Measurements from ENCODE around the gene SPARCL1. TPM values are rescaled to one million over a fixed set of nuclear protein-coding genes. Genes with fewer than 3 reads are reported as not detected.

The SPARCL1 gene
- total RNA-seq, 2 experiments from 2014 or later = not detected

GRCh38 chr4:87498446-87498900 lies 30.7 kb downstream of the SPARCL1 start:
- H3K79me2 ChIP-seq (ENCODE audit: insufficient read depth, low read depth, low read length) = no peaks in the 10 kb centered on the region
- TF ChIP-seq CTCF (conservative IDR thresholded peaks at IDR 0.05; ENCODE audit: low read length) (no peak), EZH2phosphoT487 (IDR thresholded peaks at IDR 0.05; ENCODE audit: borderline replicate concordance, low read depth, low read length) (no peak)
- CTCF ChIA-PET (ENCODE audit: unreplicated experiment) = no interaction called here
- intact Hi-C loops (cut with micrococcal nuclease; ENCODE audit: unreplicated experiment) = no loop called here
- H2AFZ ChIP-seq (ENCODE audit: low read length) = no peak overlapping the region
- no peaks in the 10 kb centered on the region for H3K36me3 ChIP-seq (ENCODE audit: insufficient read depth, low read length)
- no peaks in the 10 kb centered on the region for H3K4me1 ChIP-seq (ENCODE audit: insufficient read depth, low read length, poor library complexity, severe bottlenecking)
- POLR2A ChIA-PET = interaction anchor here (0.7 kb wide), 1 partner anchor 32 kb away, joined by 3 read pairs; no protein-coding TSS in a partner anchor
- no peaks in the 10 kb centered on the region for H3K9me2 ChIP-seq (ENCODE audit: insufficient read depth, low read length)
- no peak overlapping the region for H3K27ac ChIP-seq (ENCODE audit: low read depth, low read length, poor library complexity, severe bottlenecking)
- no peak for DNase-seq (ENCODE audit: low spot score)
- H3K9me3 ChIP-seq (ENCODE audit: low read length) = no peaks in the 10 kb centered on the region
- H3K4me3 ChIP-seq (ENCODE audit: low read depth, low read length, poor library complexity, severe bottlenecking) = no peak overlapping the region
- H3K4me2 ChIP-seq (ENCODE audit: low read length) = no peak overlapping the region
- no peaks in the 10 kb centered on the region for H4K20me1 ChIP-seq (ENCODE audit: insufficient read depth, low read length)
- no TSS peak for BruUV-seq (replicated peaks)

GRCh38 chr4:87497578-87497977 lies 31.6 kb downstream of the SPARCL1 start:
- Histone ChIP-seq H3K36me3 (ENCODE audit: insufficient read depth, low read length) (no peaks in the 10 kb centered on the region), H3K4me3 (ENCODE audit: low read depth, low read length, poor library complexity, severe bottlenecking) (no peak overlapping the region), H3K4me1 (ENCODE audit: insufficient read depth, low read length, poor library complexity, severe bottlenecking) (no peaks in the 10 kb centered on the region), H2AFZ (ENCODE audit: low read length) (no peak overlapping the region), H3K9me3 (ENCODE audit: low read length) (no peaks in the 10 kb centered on the region), H3K79me2 (ENCODE audit: insufficient read depth, low read depth, low read length) (no peaks in the 10 kb centered on the region), H4K20me1 (ENCODE audit: insufficient read depth, low read length) (no peaks in the 10 kb centered on the region), H3K9me2 (ENCODE audit: insufficient read depth, low read length) (no peaks in the 10 kb centered on the region), H3K4me2 (ENCODE audit: low read length) (no peak overlapping the region), H3K27ac (ENCODE audit: low read depth, low read length, poor library complexity, severe bottlenecking) (no peak overlapping the region)
- intact Hi-C loops (cut with micrococcal nuclease; ENCODE audit: unreplicated experiment) = no loop called here
- ChIA-PET CTCF (ENCODE audit: unreplicated experiment) (no interaction called here), POLR2A (interaction anchor here (0.5 to 0.6 kb wide), 2 partner anchors 194 to 590 kb away, joined by 3 read pairs; no protein-coding TSS in a partner anchor)
- no peak for DNase-seq (ENCODE audit: low spot score)
- no peak for TF ChIP-seq EZH2phosphoT487 (IDR thresholded peaks at IDR 0.05; ENCODE audit: borderline replicate concordance, low read depth, low read length)
- no peak for TF ChIP-seq CTCF (conservative IDR thresholded peaks at IDR 0.05; ENCODE audit: low read length)
- BruUV-seq (replicated peaks) = no TSS peak

GRCh38 chr4:87497159-87497558 lies 32.0 kb downstream of the SPARCL1 start:
- Histone ChIP-seq H3K4me3 (ENCODE audit: low read depth, low read length, poor library complexity, severe bottlenecking) (no peak overlapping the region), H3K27ac (ENCODE audit: low read depth, low read length, poor library complexity, severe bottlenecking) (no peak overlapping the region), H3K4me2 (ENCODE audit: low read length) (no peak overlapping the region), H4K20me1 (ENCODE audit: insufficient read depth, low read length) (no peaks in the 10 kb centered on the region), H3K9me3 (ENCODE audit: low read length) (no peaks in the 10 kb centered on the region), H3K4me1 (ENCODE audit: insufficient read depth, low read length, poor library complexity, severe bottlenecking) (no peaks in the 10 kb centered on the region), H3K79me2 (ENCODE audit: insufficient read depth, low read depth, low read length) (no peaks in the 10 kb centered on the region), H2AFZ (ENCODE audit: low read length) (no peak overlapping the region), H3K36me3 (ENCODE audit: insufficient read depth, low read length) (no peaks in the 10 kb centered on the region), H3K9me2 (ENCODE audit: insufficient read depth, low read length) (no peaks in the 10 kb centered on the region)
- DNase-seq (ENCODE audit: low spot score) = peak; percentile 4
- intact Hi-C loops (cut with micrococcal nuclease; ENCODE audit: unreplicated experiment) = no loop called here
- ChIA-PET CTCF (ENCODE audit: unreplicated experiment) (no interaction called here), POLR2A (interaction anchor here (0.6 kb wide), 1 partner anchor 590 kb away, joined by 3 read pairs; no protein-coding TSS in a partner anchor)
- TF ChIP-seq EZH2phosphoT487 (IDR thresholded peaks at IDR 0.05; ENCODE audit: borderline replicate concordance, low read depth, low read length) (no peak), CTCF (conservative IDR thresholded peaks at IDR 0.05; ENCODE audit: low read length) (peak; percentile 74)
- BruUV-seq (replicated peaks) = no TSS peak

Measured in OCI-LY7 (cell line).